HepG2 (cell line): ENCODE data around the gene UNG. TPM values are rescaled to one million over a fixed set of nuclear protein-coding genes. Genes with fewer than 3 reads are reported as not detected.

Experiments used
- ARID4A ChIP-seq: sonication (generic); formaldehyde crosslinking; IDR thresholded peaks from 2 replicates; pipeline ENCODE4 v1.5.0; 2020; ENCODE audit warnings: mild to moderate bottlenecking, missing genetic modification reagents, borderline replicate concordance
- BATF2 ChIP-seq: sonication (generic); formaldehyde crosslinking; IDR thresholded peaks from 2 replicates; pipeline ENCODE4 v1.8.0; 2022; ENCODE audit warnings: mild to moderate bottlenecking, missing genetic modification reagents, moderate library complexity
- BCL6 ChIP-seq: IDR thresholded peaks from 2 replicates; pipeline ENCODE4 v1.6.1; 2016; ENCODE audit warnings: missing genetic modification reagents, missing compliant biosample characterization
- CBX5 ChIP-seq: sonication (generic); formaldehyde crosslinking; IDR thresholded peaks from 2 replicates; pipeline ENCODE4 v1.4.0; 2020; ENCODE audit warnings: missing genetic modification reagents, borderline replicate concordance
- FOXP1 ChIP-seq, 2 experiments: fragments of 450-650 bp in 1 of 2; IDR thresholded peaks; 2 replicates each; pipeline ENCODE4 v1.6.1; 2017 to 2018; ENCODE audit warnings: antibody characterized with exemption in 1 of 2
- REL ChIP-seq: sonication (generic); formaldehyde crosslinking; conservative IDR thresholded peaks from 2 replicates; pipeline ENCODE4 v1.8.0; 2022; ENCODE audit warnings: mild to moderate bottlenecking, missing genetic modification reagents, moderate library complexity
- RFXANK ChIP-seq: IDR thresholded peaks from 2 replicates; pipeline ENCODE4 v1.6.1; 2016
- SIX4 ChIP-seq: sonication (generic); formaldehyde crosslinking; IDR thresholded peaks from 2 replicates; pipeline ENCODE4 v1.4.0; 2020; ENCODE audit warnings: missing genetic modification reagents
- ZNF232 ChIP-seq: sonication (generic); formaldehyde crosslinking; IDR thresholded peaks from 2 replicates; pipeline ENCODE4 v1.4.0; 2020; ENCODE audit warnings: missing genetic modification reagents, borderline replicate concordance
- ZNF343 ChIP-seq: sonication (generic); formaldehyde crosslinking; IDR thresholded peaks from 2 replicates; pipeline ENCODE4 v1.4.0; 2020; ENCODE audit warnings: mild to moderate bottlenecking, missing genetic modification reagents
- ZSCAN25 ChIP-seq: sonication (generic); formaldehyde crosslinking; IDR thresholded peaks from 2 replicates; pipeline ENCODE4 v1.8.0; 2022; ENCODE audit warnings: mild to moderate bottlenecking, missing genetic modification reagents
- ZZZ3 ChIP-seq: sonication (generic); formaldehyde crosslinking; IDR thresholded peaks from 2 replicates; pipeline ENCODE4 v1.4.0; 2020; ENCODE audit warnings: missing genetic modification reagents, mild to moderate bottlenecking, borderline replicate concordance
- polyA plus RNA-seq, 8 experiments: library from polyadenylated mRNA; depleted of rRNA in 3 of 8; stranded (reverse) in 7 of 8; unstranded in 1 of 8; fragments of >200 nt; fragmentation: Illumina TruSeq in 4 of 8; extraction: Trizol in 4 of 8; gene quantifications; 2 replicates each; pipeline versions ENCODE4 v1.2.1 to v1.2.3, GENCODE V29; 2011 to 2016; ENCODE audit warnings: low read depth in 4 of 8, missing spikeins in 1 of 8, mixed read lengths in 1 of 8; ENCODE audit not compliant: insufficient read depth in 1 of 8
- total RNA-seq, 5 experiments: library from RNA; depleted of rRNA; stranded (reverse); fragments of >200 nt; fragmentation: Illumina TruSeq; extraction: Trizol; gene quantifications; 2 replicates each; pipeline ENCODE4 v1.2.3, GENCODE V29; 2016; ENCODE audit warnings: low read depth in 1 of 5
- TF ChIP-seq, protein P1 (sequence below): sonication (generic); formaldehyde crosslinking; IDR thresholded peaks from 2 replicates; pipeline ENCODE4 v1.4.0; 2020; ENCODE audit warnings: missing genetic modification reagents
- TF ChIP-seq, protein P2 (sequence below): sonication (generic); formaldehyde crosslinking; IDR thresholded peaks from 2 replicates; pipeline ENCODE4 v1.4.0; 2020; ENCODE audit warnings: mild to moderate bottlenecking, low read depth, missing genetic modification reagents

Gene UNG
- total and polyA plus RNA-seq, 2 of the 13 experiments (the other 11 are each of a cell fraction or from before 2014, with no cell fraction given), result 23.3 to 114 TPM

GRCh38 chr12:109097435-109098182, at the start of gene UNG (continued):
- TF ChIP-seq FOXP1 (IDR thresholded peaks at IDR 0.05) (no peak), FOXP1 (CRISPR knock-in tag; IDR thresholded peaks at IDR 0.05) (no peak), SIX4 (no peak), BATF2 (CRISPR knock-in tag) (peak; percentile 92; the same call in 1 of the 2 replicates), REL (CRISPR knock-in tag) (0 out of 2 replicates have a peak, but pooled peaks have one; percentile 66), BCL6 (no peak), ARID4A (CRISPR knock-in tag) (peak; percentile 100), CBX5 (CRISPR knock-in tag) (no peak), ZNF232 (CRISPR knock-in tag) (no peak), ZSCAN25 (no peak), ZNF343 (0 out of 2 replicates have a peak, but pooled peaks have one; percentile 69), ZZZ3 (CRISPR knock-in tag) (no peak), RFXANK (CRISPR knock-in tag) (no peak)
- TF ChIP-seq, protein P1, sequence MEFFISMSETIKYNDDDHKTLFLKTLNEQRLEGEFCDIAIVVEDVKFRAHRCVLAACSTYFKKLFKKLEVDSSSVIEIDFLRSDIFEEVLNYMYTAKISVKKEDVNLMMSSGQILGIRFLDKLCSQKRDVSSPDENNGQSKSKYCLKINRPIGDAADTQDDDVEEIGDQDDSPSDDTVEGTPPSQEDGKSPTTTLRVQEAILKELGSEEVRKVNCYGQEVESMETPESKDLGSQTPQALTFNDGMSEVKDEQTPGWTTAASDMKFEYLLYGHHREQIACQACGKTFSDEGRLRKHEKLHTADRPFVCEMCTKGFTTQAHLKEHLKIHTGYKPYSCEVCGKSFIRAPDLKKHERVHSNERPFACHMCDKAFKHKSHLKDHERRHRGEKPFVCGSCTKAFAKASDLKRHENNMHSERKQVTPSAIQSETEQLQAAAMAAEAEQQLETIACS (CRISPR knock-in tag), result no peak
- TF ChIP-seq, protein P2, sequence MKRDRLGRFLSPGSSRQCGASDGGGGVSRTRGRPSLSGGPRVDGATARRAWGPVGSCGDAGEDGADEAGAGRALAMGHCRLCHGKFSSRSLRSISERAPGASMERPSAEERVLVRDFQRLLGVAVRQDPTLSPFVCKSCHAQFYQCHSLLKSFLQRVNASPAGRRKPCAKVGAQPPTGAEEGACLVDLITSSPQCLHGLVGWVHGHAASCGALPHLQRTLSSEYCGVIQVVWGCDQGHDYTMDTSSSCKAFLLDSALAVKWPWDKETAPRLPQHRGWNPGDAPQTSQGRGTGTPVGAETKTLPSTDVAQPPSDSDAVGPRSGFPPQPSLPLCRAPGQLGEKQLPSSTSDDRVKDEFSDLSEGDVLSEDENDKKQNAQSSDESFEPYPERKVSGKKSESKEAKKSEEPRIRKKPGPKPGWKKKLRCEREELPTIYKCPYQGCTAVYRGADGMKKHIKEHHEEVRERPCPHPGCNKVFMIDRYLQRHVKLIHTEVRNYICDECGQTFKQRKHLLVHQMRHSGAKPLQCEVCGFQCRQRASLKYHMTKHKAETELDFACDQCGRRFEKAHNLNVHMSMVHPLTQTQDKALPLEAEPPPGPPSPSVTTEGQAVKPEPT, result peak; percentile 25; the same call in 1 of the 2 replicates
